Caco-2 (cell line): ENCODE data around the gene TRIML1. TPM values are rescaled to one million over a fixed set of nuclear protein-coding genes. Genes with fewer than 3 reads are reported as not detected.
A peak's percentile ranks its signal among the peaks of the same experiment; 100 is the strongest.

Source experiments
- BruUV-seq: library from RNA; stranded (reverse); fragments of 400-500 nt; replicated peaks from 2 replicates; lab custom pipeline; 2021; lab: Mats Ljungman, UMichigan
- CTCF ChIA-PET: fragments of 300-600 bp; sonication (Branson Sonifier 250); formaldehyde crosslinking; loops from one replicate; lab custom pipeline; 2022; ENCODE audit warnings: antibody characterized with exemption; lab: Charles Lee
- POLR2A ChIA-PET: fragments of 300-600 bp; sonication (Branson Sonifier 250); formaldehyde crosslinking; loops from one replicate; lab custom pipeline; 2022; ENCODE audit warnings: antibody characterized with exemption; lab: Charles Lee
- DNase-seq, 2 experiments: peaks; one replicate each; pipeline versions ENCODE4 v3.0.0 to v3.0.0-alpha.2; 2020 to 2022
- H3K27me3 ChIP-seq: replicated peaks from 2 replicates; pipeline ENCODE4 v1.6.0; 2011; ENCODE audit warnings: low read length; ENCODE audit not compliant: control insufficient read depth, insufficient read depth
- H3K36me3 ChIP-seq: 2 replicates; pipeline ENCODE4 v1.5.1; 2011; ENCODE audit warnings: low read length; ENCODE audit not compliant: control insufficient read depth, insufficient read depth
- H3K4me1 ChIP-seq: fragments of 250-450 bp; sonication (Bioruptor Pico); 2 replicates; pipeline ENCODE4 v1.5.1; 2020; ENCODE audit warnings: mild to moderate bottlenecking
- H3K4me3 ChIP-seq: 2 replicates; pipeline ENCODE4 v1.5.1; 2011; ENCODE audit warnings: low read depth, mild to moderate bottlenecking, control low read depth, low read length
- H3K9me3 ChIP-seq: fragments of 250-450 bp; sonication (Bioruptor Pico); 2 replicates; pipeline ENCODE4 v1.5.1; 2020; ENCODE audit warnings: mild to moderate bottlenecking, moderate library complexity
- H3K27ac Mint-ChIP-seq: one replicate; pipeline ENCODE4 v1.8.0; 2022; ENCODE audit warnings: mixed read lengths; ENCODE audit not compliant: unreplicated experiment
- H3K27me3 Mint-ChIP-seq: one replicate; pipeline ENCODE4 v1.8.0; 2022; ENCODE audit warnings: mixed read lengths; ENCODE audit not compliant: insufficient read depth, unreplicated experiment
- H3K36me3 Mint-ChIP-seq: one replicate; pipeline ENCODE4 v1.8.0; 2022; ENCODE audit warnings: mild to moderate bottlenecking, mixed read lengths; ENCODE audit not compliant: insufficient read depth, unreplicated experiment
- H3K4me1 Mint-ChIP-seq: one replicate; pipeline ENCODE4 v1.8.0; 2022; ENCODE audit warnings: low read depth, mixed read lengths; ENCODE audit not compliant: unreplicated experiment
- H3K4me3 Mint-ChIP-seq: one replicate; pipeline ENCODE4 v1.8.0; 2022; ENCODE audit warnings: mild to moderate bottlenecking, moderate library complexity, mixed read lengths; ENCODE audit not compliant: unreplicated experiment
- H3K9me3 Mint-ChIP-seq: one replicate; pipeline ENCODE4 v1.8.0; 2022; ENCODE audit warnings: mixed read lengths; ENCODE audit not compliant: unreplicated experiment
- CTCF ChIP-seq, 2 experiments: fragments of 200-600 bp in 1 of 2; IDR thresholded peaks; 1 replicate in 1 of 2; 2 replicates in 1 of 2; pipeline versions ENCODE4 v1.5.1 to v1.8.0; 2011 to 2022; ENCODE audit warnings: antibody characterized with exemption in 1 of 2, control low read depth in 1 of 2, inconsistent platforms in 1 of 2, low read depth in 1 of 2, low read length in 1 of 2, mild to moderate bottlenecking in 1 of 2, moderate library complexity in 1 of 2; ENCODE audit not compliant: insufficient read depth in 1 of 2, severe bottlenecking in 1 of 2, unreplicated experiment in 1 of 2
- intact Hi-C: fragments of 100-400 bp; cut with micrococcal nuclease; formaldehyde crosslinking; loops from one replicate; pipeline ENCODE4 v1.10.0; 2022; ENCODE audit not compliant: unreplicated experiment
- total RNA-seq: library from RNA; stranded (reverse); gene quantifications from 2 replicates; pipeline ENCODE4 v1.2.3, GENCODE V29; 2022

The TRIML1 gene
- total RNA-seq, 1 experiment from 2014 or later = not detected

GRCh38 chr4:188139671-188140070 is 430 bp downstream of the TRIML1 start:
- H3K27ac Mint-ChIP-seq = no peak overlapping the region
- H3K27me3 Mint-ChIP-seq = no peaks in the 10 kb centered on the region
- no peaks in the 10 kb centered on the region for H3K9me3 ChIP-seq
- H3K9me3 Mint-ChIP-seq = no peaks in the 10 kb centered on the region
- DNase-seq = no peak
- H3K4me3 ChIP-seq = no peak overlapping the region
- H3K4me1 ChIP-seq = 0 out of 2 replicates have a peak, but pooled peaks cover 10% of the 10 kb centered on the region
- H3K4me1 Mint-ChIP-seq = peaks cover 2% of the 10 kb centered on the region
- CTCF ChIA-PET = no interaction called here
- no peak overlapping the region for H3K4me3 Mint-ChIP-seq
- no peaks in the 10 kb centered on the region for H3K36me3 ChIP-seq
- no peak for TF ChIP-seq CTCF (IDR thresholded peaks at IDR 0.05; ENCODE audit: insufficient read depth in 1 of 2, low read depth in 1 of 2, low read length in 1 of 2, severe bottlenecking in 1 of 2, unreplicated experiment in 1 of 2)
- intact Hi-C loops = no loop called here
- no peaks in the 10 kb centered on the region for H3K36me3 Mint-ChIP-seq
- no TSS peak for BruUV-seq
- POLR2A ChIA-PET = no interaction called here
- H3K27me3 ChIP-seq = no peaks in the 10 kb centered on the region

- no TSS peak for BruUV-seq
- Histone ChIP-seq H3K27me3 (no peaks in the 10 kb centered on the region), H3K36me3 (no peaks in the 10 kb centered on the region), H3K4me3 (no peak overlapping the region), H3K9me3 (no peaks in the 10 kb centered on the region), H3K4me1 (0 out of 2 replicates have a peak, but pooled peaks cover 10% of the 10 kb centered on the region)
- intact Hi-C loops = no loop called here
- Mint-ChIP-seq H3K36me3 (no peaks in the 10 kb centered on the region), H3K4me3 (peak overlapping the region; percentile 20), H3K27me3 (no peaks in the 10 kb centered on the region), H3K27ac (no peak overlapping the region), H3K4me1 (peaks cover 4% of the 10 kb centered on the region), H3K9me3 (no peaks in the 10 kb centered on the region)
- DNase-seq = no peak
- POLR2A ChIA-PET = no interaction called here
- CTCF ChIA-PET = no interaction called here
- no peak for TF ChIP-seq CTCF (IDR thresholded peaks at IDR 0.05; ENCODE audit: insufficient read depth in 1 of 2, low read depth in 1 of 2, low read length in 1 of 2, severe bottlenecking in 1 of 2, unreplicated experiment in 1 of 2)
These were observed 4.5 kb downstream of the TRIML1 start for GRCh38 chr4:188143731-188144130.

- no peaks in the 10 kb centered on the region for H3K27me3 ChIP-seq
- DNase-seq = no peak
- no peak for TF ChIP-seq CTCF (IDR thresholded peaks at IDR 0.05; ENCODE audit: insufficient read depth in 1 of 2, low read depth in 1 of 2, low read length in 1 of 2, severe bottlenecking in 1 of 2, unreplicated experiment in 1 of 2)
- ChIA-PET CTCF (no interaction called here), POLR2A (no interaction called here)
- Mint-ChIP-seq H3K4me1 (peaks cover 4% of the 10 kb centered on the region), H3K9me3 (no peaks in the 10 kb centered on the region), H3K4me3 (no peak overlapping the region), H3K27me3 (no peaks in the 10 kb centered on the region), H3K27ac (no peak overlapping the region), H3K36me3 (no peaks in the 10 kb centered on the region)
- intact Hi-C loops = no loop called here
- H3K4me1 ChIP-seq = 0 out of 2 replicates have a peak, but pooled peaks cover 10% of the 10 kb centered on the region
- no peaks in the 10 kb centered on the region for H3K36me3 ChIP-seq
- no peaks in the 10 kb centered on the region for H3K9me3 ChIP-seq
- no peak overlapping the region for H3K4me3 ChIP-seq
- BruUV-seq = no TSS peak
These were observed 6.4 kb downstream of the TRIML1 start for GRCh38 chr4:188145601-188146000.
